Suprapubic skin (tissue), 3 donors: ENCODE data around the gene VASH2.

Experiments used
- EP300 ChIP-seq: sonication (generic); formaldehyde crosslinking; IDR thresholded peaks from one replicate; pipeline ENCODE4 v1.6.1; 2017; ENCODE audit warnings: antibody characterized with exemption
- TF ChIP-seq, protein P1 (sequence below), 2 donors: fragments of 200-600 bp in 1 of 2; fragments of 450-650 bp in 1 of 2; sonication (generic) in 1 of 2; IDR thresholded peaks; one replicate each; pipeline ENCODE4 v1.5.1; 2016 to 2019; ENCODE audit warnings: antibody characterized with exemption in 2 of 2, mild to moderate bottlenecking in 1 of 2, moderate library complexity in 1 of 2

DNA sequence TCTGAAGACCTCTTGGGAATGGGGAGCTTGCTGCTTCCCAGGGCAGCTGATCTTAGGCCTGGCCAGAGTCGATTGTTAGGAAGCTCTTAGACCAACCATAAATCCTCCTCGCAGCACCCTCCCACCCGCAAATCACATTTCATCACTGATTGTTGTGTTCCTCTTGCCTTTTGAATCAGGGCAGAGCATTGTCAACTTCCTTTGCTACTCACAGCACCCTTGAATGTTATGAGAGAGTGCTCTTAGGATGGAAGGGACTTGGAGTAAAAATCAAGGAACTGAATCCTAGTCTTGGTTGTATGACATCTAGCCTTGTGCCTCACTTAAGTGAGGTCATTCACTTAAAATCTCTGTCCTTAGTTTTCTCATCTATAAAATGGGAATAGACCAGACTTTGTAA, 3.0 kb downstream of the VASH2 start:
- TF ChIP-seq, protein P1, sequence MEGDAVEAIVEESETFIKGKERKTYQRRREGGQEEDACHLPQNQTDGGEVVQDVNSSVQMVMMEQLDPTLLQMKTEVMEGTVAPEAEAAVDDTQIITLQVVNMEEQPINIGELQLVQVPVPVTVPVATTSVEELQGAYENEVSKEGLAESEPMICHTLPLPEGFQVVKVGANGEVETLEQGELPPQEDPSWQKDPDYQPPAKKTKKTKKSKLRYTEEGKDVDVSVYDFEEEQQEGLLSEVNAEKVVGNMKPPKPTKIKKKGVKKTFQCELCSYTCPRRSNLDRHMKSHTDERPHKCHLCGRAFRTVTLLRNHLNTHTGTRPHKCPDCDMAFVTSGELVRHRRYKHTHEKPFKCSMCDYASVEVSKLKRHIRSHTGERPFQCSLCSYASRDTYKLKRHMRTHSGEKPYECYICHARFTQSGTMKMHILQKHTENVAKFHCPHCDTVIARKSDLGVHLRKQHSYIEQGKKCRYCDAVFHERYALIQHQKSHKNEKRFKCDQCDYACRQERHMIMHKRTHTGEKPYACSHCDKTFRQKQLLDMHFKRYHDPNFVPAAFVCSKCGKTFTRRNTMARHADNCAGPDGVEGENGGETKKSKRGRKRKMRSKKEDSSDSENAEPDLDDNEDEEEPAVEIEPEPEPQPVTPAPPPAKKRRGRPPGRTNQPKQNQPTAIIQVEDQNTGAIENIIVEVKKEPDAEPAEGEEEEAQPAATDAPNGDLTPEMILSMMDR (IDR thresholded peaks at IDR 0.05) = no peak
- TF ChIP-seq EP300 = no peak
